Peyer's patch (tissue), 4 donors: ENCODE data around the gene PLXNA2. TPM values are rescaled to one million over a fixed set of nuclear protein-coding genes. Genes with fewer than 3 reads are reported as not detected.

Source experiments
- DNase-seq, 3 donors: peaks; one replicate each; pipeline ENCODE4 v3.0.0-alpha.2; 2017 to 2019
- H3K27ac ChIP-seq, 4 donors: fragments of 200-600 bp; sonication (generic); one replicate each; pipeline ENCODE4 v1.5.1; 2016 to 2019
- H3K27me3 ChIP-seq, 2 donors: fragments of 200-600 bp; sonication (generic); one replicate each; pipeline ENCODE4 v1.5.1; 2019
- H3K36me3 ChIP-seq, 3 donors: fragments of 200-600 bp; sonication (generic); one replicate each; pipeline ENCODE4 v1.5.1; 2016 to 2019
- H3K4me1 ChIP-seq, 4 donors: fragments of 200-600 bp; sonication (generic); one replicate each; pipeline ENCODE4 v1.5.1; 2016 to 2019
- H3K4me3 ChIP-seq, 4 donors: fragments of 200-600 bp; sonication (generic); 1 replicate in 3 of 4; 2 replicates in 1 of 4; pipeline ENCODE4 v1.5.1; 2016 to 2019; ENCODE audit warnings: mild to moderate bottlenecking in 1 of 4
- H3K9me3 ChIP-seq, 4 donors: fragments of 200-600 bp; sonication (generic); one replicate each; pipeline ENCODE4 v1.5.1; 2016 to 2019; ENCODE audit warnings: mild to moderate bottlenecking in 1 of 4
- POLR2A ChIP-seq, 2 donors: fragments of 450-650 bp; IDR thresholded peaks; one replicate each; pipeline ENCODE4 v1.5.1; 2017; ENCODE audit warnings: antibody characterized with exemption in 2 of 2, mild to moderate bottlenecking in 2 of 2, moderate library complexity in 2 of 2
- total RNA-seq, 4 donors: library from RNA; depleted of rRNA; stranded (reverse); fragments of >200 nt; gene quantifications; one replicate each; pipeline ENCODE4 v1.1.0, GENCODE V29; 2016
- TF ChIP-seq, protein P1 (sequence below), 6 experiments: fragments of 450-650 bp in 4 of 6; fragments of 200-600 bp in 2 of 6; sonication (generic) in 1 of 6; IDR thresholded peaks; one replicate each; pipeline ENCODE4 v1.5.1; 2017 to 2019; ENCODE audit warnings: antibody characterized with exemption in 6 of 6, mild to moderate bottlenecking in 3 of 6, moderate library complexity in 1 of 6

Gene PLXNA2
- total RNA-seq, 4 donors from 2014 or later: 51.5 to 70.2 (median 62.5) TPM

DNA sequence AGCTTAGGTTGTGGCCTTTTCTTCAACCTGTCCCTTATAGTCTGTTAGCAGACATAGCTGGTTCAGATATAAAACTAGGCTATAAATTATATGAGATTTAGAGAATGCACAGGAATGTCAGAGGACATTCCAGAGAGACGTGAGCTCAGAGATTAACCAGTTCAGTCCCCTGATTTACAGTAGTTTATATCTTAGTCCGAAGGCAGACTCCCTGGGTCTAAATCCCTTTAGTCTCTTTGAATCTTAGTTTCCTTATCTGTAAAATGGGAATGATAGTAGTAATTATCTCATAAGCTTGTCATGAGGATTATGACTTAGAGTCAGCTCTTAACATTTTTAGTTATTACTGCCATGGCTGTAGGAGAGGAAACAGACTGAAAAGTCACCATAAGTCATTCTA lies 45.5 kb upstream of the PLXNA2 start:
- no peak for DNase-seq
- Histone ChIP-seq H3K27ac (no peak overlapping the region), H3K27me3 (no peaks in the 10 kb centered on the region), H3K4me3 (no peak overlapping the region), H3K36me3 (no peaks in the 10 kb centered on the region), H3K4me1 (no peaks in the 10 kb centered on the region), H3K9me3 (no peaks in the 10 kb centered on the region)
- TF ChIP-seq, protein P1, sequence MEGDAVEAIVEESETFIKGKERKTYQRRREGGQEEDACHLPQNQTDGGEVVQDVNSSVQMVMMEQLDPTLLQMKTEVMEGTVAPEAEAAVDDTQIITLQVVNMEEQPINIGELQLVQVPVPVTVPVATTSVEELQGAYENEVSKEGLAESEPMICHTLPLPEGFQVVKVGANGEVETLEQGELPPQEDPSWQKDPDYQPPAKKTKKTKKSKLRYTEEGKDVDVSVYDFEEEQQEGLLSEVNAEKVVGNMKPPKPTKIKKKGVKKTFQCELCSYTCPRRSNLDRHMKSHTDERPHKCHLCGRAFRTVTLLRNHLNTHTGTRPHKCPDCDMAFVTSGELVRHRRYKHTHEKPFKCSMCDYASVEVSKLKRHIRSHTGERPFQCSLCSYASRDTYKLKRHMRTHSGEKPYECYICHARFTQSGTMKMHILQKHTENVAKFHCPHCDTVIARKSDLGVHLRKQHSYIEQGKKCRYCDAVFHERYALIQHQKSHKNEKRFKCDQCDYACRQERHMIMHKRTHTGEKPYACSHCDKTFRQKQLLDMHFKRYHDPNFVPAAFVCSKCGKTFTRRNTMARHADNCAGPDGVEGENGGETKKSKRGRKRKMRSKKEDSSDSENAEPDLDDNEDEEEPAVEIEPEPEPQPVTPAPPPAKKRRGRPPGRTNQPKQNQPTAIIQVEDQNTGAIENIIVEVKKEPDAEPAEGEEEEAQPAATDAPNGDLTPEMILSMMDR (IDR thresholded peaks at IDR 0.05): no peak

DNA sequence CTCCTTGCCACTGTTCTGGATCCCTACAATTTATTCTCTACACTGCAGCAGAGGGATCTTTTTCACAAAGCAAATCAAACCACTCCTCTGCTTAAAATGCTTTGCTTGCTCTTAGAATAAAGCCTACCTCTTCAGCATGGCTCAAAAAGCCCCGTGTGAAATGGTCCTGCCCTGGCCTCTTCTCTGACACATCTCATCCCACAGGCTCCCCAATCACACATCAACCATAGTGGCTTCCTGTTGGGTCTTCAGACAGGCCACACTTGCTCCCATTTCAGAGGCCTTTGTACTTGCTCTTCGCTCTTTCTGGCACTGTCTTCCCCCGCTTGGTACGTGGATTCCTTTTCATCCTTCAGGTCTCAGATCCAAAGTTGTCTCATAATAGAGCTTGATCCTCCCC lies 44.3 kb upstream of the PLXNA2 start:
- Histone ChIP-seq H3K4me1 (no peaks in the 10 kb centered on the region), H3K27ac (no peak overlapping the region), H3K9me3 (no peaks in the 10 kb centered on the region), H3K4me3 (no peak overlapping the region), H3K27me3 (no peaks in the 10 kb centered on the region), H3K36me3 (no peaks in the 10 kb centered on the region)
- no peak for DNase-seq
- TF ChIP-seq, protein P1 (IDR thresholded peaks at IDR 0.05): no peak
- TF ChIP-seq POLR2A (IDR thresholded peaks at IDR 0.05): no peak

DNA sequence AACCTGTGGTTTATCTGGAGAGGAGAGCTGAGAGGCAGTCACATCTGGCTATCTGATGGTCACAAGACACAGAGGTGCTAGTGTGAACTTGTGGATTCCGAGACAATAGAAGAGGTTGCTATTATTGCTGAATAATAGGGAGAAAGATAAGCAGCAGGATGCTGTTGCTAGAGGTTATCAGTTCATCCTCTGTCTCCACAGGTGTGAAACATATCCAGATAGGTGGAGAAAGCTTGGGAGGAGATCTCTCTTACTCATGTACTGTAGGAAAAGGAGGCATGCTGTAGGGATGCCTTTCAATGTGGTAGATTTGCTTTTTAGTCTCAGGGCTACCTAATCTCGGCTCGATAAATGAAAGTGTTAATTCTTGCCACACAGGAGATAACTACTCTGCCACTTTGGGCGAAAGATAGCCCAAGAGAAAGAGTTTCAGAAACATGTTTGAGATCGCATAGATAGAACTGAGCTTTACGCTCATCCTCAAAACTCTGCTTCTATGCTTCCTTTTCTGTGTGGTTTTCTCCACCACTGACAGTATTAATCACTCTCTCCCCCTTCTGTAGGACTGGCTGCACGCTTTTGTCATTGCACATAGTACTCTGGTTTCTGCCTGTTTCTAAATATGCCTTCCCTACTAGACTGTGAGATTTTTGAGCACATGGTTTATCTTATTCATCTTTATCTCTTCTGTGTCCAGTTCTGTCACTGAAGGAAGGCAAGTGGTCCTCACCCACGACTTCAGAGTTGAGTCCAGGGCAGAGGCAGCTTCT lies 36.7 kb upstream of the PLXNA2 start:
- Histone ChIP-seq H3K4me1 (no peaks in the 10 kb centered on the region), H3K9me3 (no peaks in the 10 kb centered on the region), H3K27me3 (no peaks in the 10 kb centered on the region), H3K36me3 (no peaks in the 10 kb centered on the region), H3K27ac (no peak overlapping the region), H3K4me3 (no peak overlapping the region)
- no peak for DNase-seq
- TF ChIP-seq, protein P1 (IDR thresholded peaks at IDR 0.05): no peak
- TF ChIP-seq POLR2A (IDR thresholded peaks at IDR 0.05): no peak

DNA sequence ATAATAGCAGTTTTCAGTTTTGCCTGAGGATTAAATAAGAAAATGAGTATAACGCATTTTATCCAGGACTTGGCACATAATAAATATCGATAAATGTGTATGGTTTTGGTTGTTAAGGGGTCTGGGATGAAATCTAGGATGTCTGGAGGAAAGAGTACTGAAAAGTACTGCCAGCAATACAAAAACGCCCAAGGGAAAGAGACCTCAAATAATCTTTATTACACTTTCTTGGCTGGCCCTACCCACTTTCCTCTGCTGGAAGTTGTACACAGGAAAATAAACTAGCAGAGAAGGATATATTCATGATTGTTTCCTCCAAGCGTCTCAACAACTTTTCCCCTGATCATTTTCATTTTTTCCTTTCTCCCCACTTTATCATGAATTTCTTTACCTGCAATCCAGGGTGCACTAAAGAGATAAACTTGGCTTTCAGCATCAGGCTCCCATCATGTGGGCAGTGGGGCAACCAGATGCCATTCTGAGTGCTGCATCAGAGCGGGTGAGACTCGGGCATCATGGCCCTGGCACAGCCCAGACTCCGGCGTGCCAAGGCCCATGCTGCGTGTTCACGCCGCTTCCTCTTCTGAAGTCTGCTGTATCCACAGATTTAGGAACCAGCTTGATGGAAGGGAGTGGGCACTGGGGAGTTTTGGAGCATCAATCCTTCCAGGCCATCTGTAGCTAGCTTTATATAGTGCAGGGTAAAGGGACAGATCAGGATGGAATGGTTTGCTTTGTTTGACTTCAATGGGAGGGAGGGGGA lies 35.8 kb upstream of the PLXNA2 start:
- TF ChIP-seq, protein P1 (IDR thresholded peaks at IDR 0.05): no peak
- no peak for DNase-seq

DNA sequence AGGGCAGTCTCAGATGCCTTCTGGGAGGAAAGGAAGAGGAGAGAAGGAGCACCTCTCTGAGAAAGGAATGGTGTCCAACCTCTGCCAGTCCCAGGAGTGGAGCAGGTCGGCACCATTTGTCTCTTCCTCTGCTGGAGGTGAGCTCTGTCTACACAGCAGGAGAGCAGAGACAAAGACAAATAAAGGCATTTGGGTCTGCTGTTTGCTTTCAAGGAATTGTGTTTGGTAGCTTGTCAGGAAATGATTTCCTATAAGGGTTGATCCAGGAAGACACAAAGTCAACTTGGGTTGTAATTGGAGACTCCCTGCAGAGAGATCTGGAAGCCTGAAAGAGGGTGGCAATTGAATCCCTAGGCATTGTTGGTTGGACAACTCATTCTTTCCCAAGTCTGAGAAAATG lies 34.5 kb upstream of the PLXNA2 start:
- DNase-seq: no peak
- H3K36me3 ChIP-seq: no peaks in the 10 kb centered on the region
- TF ChIP-seq, protein P1 (IDR thresholded peaks at IDR 0.05): no peak
- TF ChIP-seq POLR2A (IDR thresholded peaks at IDR 0.05): no peak

More for the DNA sequence above, 35.8 kb upstream of the PLXNA2 start:
- H3K27me3 ChIP-seq: no peaks in the 10 kb centered on the region
- H3K4me3 ChIP-seq: no peak overlapping the region
- H3K27ac ChIP-seq: no peak overlapping the region
- H3K9me3 ChIP-seq: no peaks in the 10 kb centered on the region
- no peaks in the 10 kb centered on the region for H3K36me3 ChIP-seq
- H3K4me1 ChIP-seq: no peaks in the 10 kb centered on the region

More for the DNA sequence above, 34.5 kb upstream of the PLXNA2 start:
- no peak overlapping the region for H3K4me3 ChIP-seq
- no peaks in the 10 kb centered on the region for H3K27me3 ChIP-seq
- no peak overlapping the region for H3K27ac ChIP-seq
- H3K9me3 ChIP-seq: no peaks in the 10 kb centered on the region
- H3K4me1 ChIP-seq: no peaks in the 10 kb centered on the region
